ENCODE data around the gene EMP2. TPM values are rescaled to one million over a fixed set of nuclear protein-coding genes. Genes with fewer than 3 reads are reported as not detected.
"Not testable (repeated sequence)": the region's sequence is repeated elsewhere in the genome, so short reads cannot be mapped to it uniquely, and the experiment has no call there.

Gene EMP2
- total and polyA plus RNA-seq, 8 donors = 58.2 to 487 (median 67.6) TPM

GRCh38 chr16:10536814-10537389 is 43.5 kb downstream of the EMP2 start:
- no peak overlapping the region for H3K4me3 ChIP-seq
- peaks cover 0 to 90% of the 10 kb centered on the region in 2 donors for H3K36me3 ChIP-seq
- TF ChIP-seq, protein P1, sequence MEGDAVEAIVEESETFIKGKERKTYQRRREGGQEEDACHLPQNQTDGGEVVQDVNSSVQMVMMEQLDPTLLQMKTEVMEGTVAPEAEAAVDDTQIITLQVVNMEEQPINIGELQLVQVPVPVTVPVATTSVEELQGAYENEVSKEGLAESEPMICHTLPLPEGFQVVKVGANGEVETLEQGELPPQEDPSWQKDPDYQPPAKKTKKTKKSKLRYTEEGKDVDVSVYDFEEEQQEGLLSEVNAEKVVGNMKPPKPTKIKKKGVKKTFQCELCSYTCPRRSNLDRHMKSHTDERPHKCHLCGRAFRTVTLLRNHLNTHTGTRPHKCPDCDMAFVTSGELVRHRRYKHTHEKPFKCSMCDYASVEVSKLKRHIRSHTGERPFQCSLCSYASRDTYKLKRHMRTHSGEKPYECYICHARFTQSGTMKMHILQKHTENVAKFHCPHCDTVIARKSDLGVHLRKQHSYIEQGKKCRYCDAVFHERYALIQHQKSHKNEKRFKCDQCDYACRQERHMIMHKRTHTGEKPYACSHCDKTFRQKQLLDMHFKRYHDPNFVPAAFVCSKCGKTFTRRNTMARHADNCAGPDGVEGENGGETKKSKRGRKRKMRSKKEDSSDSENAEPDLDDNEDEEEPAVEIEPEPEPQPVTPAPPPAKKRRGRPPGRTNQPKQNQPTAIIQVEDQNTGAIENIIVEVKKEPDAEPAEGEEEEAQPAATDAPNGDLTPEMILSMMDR (IDR thresholded peaks at IDR 0.05) = no peak
- intact Hi-C loops (cut with DNase I) = no loop called here
- H3K9me3 ChIP-seq = no peaks in the 10 kb centered on the region
- no peaks in the 10 kb centered on the region for H3K27me3 ChIP-seq
- no peak for ATAC-seq
- H3K4me1 ChIP-seq = no peaks in the 10 kb centered on the region
- no peak overlapping the region for H3K27ac ChIP-seq
- DNase-seq = no peak

- intact Hi-C loops (cut with DNase I); H3K27ac ChIP-seq: not testable (repeated sequence)
These were observed 44.1 kb downstream of the EMP2 start for GRCh38 chr16:10536328-10536727.

DNA sequence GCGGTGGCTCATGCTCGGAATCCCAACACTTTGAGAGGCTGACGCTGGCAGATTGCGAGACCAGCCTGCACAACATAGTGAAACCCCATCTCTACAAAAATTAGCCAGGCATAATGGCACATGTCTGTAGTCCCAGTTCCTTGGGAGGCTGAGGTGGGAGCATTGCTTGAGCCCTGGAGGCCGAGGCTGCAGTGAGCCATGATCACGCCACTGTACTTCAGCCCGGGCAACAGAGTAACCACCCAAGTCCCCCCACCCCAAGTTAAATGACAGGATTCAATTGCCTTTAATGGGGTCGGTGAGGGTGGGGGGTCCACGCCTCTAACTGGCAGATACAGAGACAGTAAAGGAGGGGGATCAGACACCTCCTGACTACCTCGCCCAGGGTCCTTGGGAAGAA is 44.9 kb downstream of the EMP2 start:
- TF ChIP-seq, protein P1 (IDR thresholded peaks at IDR 0.05) = no peak
- Histone ChIP-seq H3K4me1 (no peaks in the 10 kb centered on the region), H3K36me3 (peaks cover 0 to 89% of the 10 kb centered on the region in 2 donors), H3K4me3 (no peak overlapping the region), H3K27me3 (no peaks in the 10 kb centered on the region), H3K9me3 (no peaks in the 10 kb centered on the region), H3K27ac (no peak overlapping the region)
- no peak for ATAC-seq
- intact Hi-C loops (cut with DNase I) = no loop called here
- no peak for DNase-seq

More at GRCh38 chr16:10536328-10536727, 44.1 kb downstream of the EMP2 start:
- H3K4me1 ChIP-seq, DNase-seq, H3K4me3 ChIP-seq, H3K9me3 ChIP-seq, H3K27me3 ChIP-seq, ATAC-seq: not testable (repeated sequence)
- peaks cover 0 to 90% of the 10 kb centered on the region in 2 donors for H3K36me3 ChIP-seq

DNA sequence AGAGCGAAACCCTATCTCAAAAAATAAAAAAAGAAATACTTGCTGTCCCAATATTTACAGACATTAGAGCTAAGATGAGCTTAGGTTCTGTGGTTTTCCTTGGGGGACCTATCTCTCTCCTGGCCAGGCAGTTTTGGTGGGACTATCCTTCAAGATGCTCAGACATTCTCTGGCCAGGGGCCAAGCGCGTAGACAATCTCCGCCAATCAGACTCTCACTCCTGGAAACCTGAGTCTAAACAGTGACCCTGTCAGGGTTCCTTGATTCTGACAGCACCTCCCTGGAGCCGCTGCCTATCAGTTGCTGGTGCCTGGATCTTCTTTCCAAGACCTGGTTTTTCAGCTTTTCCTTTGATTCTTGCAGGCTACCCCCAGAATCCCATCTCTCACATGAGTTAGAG is 45.6 kb downstream of the EMP2 start:
- ATAC-seq (no peak), DNase-seq (no peak)
- Histone ChIP-seq H3K4me1 (no peaks in the 10 kb centered on the region), H3K27me3 (no peaks in the 10 kb centered on the region), H3K4me3 (no peak overlapping the region), H3K27ac (no peak overlapping the region), H3K9me3 (no peaks in the 10 kb centered on the region), H3K36me3 (peaks cover 0 to 91% of the 10 kb centered on the region in 2 donors)
- intact Hi-C loops (cut with DNase I) = no loop called here
- TF ChIP-seq, protein P1 (IDR thresholded peaks at IDR 0.05) = no peak

GRCh38 chr16:10533612-10534011 is 46.8 kb downstream of the EMP2 start:
- H3K9me3 ChIP-seq; H3K27me3 ChIP-seq; H3K4me3 ChIP-seq; DNase-seq; H3K27ac ChIP-seq; ATAC-seq; intact Hi-C loops (cut with DNase I); H3K4me1 ChIP-seq: not testable (repeated sequence)
- H3K36me3 ChIP-seq = peaks cover 0 to 81% of the 10 kb centered on the region in 2 donors

DNA sequence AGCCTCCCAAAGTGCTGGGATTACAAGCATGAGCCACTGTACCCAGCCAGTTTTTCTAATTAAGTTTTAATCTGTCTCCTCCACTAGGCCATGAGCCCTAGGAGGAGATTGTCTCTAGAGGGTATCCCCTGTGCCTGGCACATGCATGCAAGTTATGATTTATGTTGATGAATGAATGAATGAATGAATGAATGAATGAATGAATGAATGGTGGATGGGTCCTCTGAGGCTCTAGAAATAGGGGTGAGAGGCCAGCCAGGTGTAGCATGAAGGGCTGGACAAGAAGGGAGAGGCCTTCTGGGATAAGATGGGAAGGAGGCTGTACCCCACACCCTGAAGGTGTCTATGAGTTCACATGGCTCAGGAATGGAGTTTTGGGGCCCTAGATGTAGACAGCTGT is 48.8 kb downstream of the EMP2 start:
- ATAC-seq (no peak), DNase-seq (no peak)
- H3K27ac ChIP-seq = no peak overlapping the region
- H3K36me3 ChIP-seq = peaks cover 0 to 67% of the 10 kb centered on the region in 2 donors
- no peaks in the 10 kb centered on the region for H3K9me3 ChIP-seq
- no peaks in the 10 kb centered on the region for H3K27me3 ChIP-seq
- intact Hi-C loops (cut with DNase I) = no loop called here
- TF ChIP-seq, protein P1 (IDR thresholded peaks at IDR 0.05) = no peak
- no peaks in the 10 kb centered on the region for H3K4me1 ChIP-seq
- no peak overlapping the region for H3K4me3 ChIP-seq
